ENCODE measurements around the gene NR3C2.

NR3C2 gene

GRCh38 chr4:148315049-148315448 lies 127.2 kb downstream of the NR3C2 start:
- DNase-seq = no peak

- no peak for DNase-seq
These were observed 129.2 kb downstream of the NR3C2 start for GRCh38 chr4:148312956-148313490.

- no peak for DNase-seq
These were observed 130.7 kb downstream of the NR3C2 start for GRCh38 chr4:148311526-148311925.

GRCh38 chr4:148310756-148311155 lies 131.5 kb downstream of the NR3C2 start:
- DNase-seq = no peak

GRCh38 chr4:148305751-148306150 lies 136.5 kb downstream of the NR3C2 start:
- no peak for DNase-seq

- no peak for DNase-seq
These were observed 139.8 kb downstream of the NR3C2 start for GRCh38 chr4:148302416-148302815.

GRCh38 chr4:148300877-148301276 lies 141.3 kb downstream of the NR3C2 start:
- no peak for DNase-seq

GRCh38 chr4:148299337-148299736 lies 142.9 kb downstream of the NR3C2 start:
- DNase-seq = no peak

- DNase-seq = no peak
These were observed 145.7 kb downstream of the NR3C2 start for GRCh38 chr4:148296498-148296897.

GRCh38 chr4:148295642-148296041 lies 146.6 kb downstream of the NR3C2 start:
- DNase-seq = no peak

GRCh38 chr4:148293571-148293970 lies 148.6 kb downstream of the NR3C2 start:
- DNase-seq = no peak

- DNase-seq = no peak
These were observed 149.5 kb downstream of the NR3C2 start for GRCh38 chr4:148292686-148293085.

GRCh38 chr4:148289740-148290139 lies 152.5 kb downstream of the NR3C2 start:
- DNase-seq = no peak

GRCh38 chr4:148288448-148288847 lies 153.8 kb downstream of the NR3C2 start:
- no peak for DNase-seq

GRCh38 chr4:148287111-148287510 lies 155.1 kb downstream of the NR3C2 start:
- DNase-seq = no peak

GRCh38 chr4:148286012-148286411 lies 156.2 kb downstream of the NR3C2 start:
- DNase-seq = no peak

- no peak for DNase-seq
These were observed 158.5 kb downstream of the NR3C2 start for GRCh38 chr4:148283665-148284064.

- DNase-seq = no peak
These were observed 163.9 kb downstream of the NR3C2 start for GRCh38 chr4:148278310-148278709.

- no peak for DNase-seq
These were observed 166.9 kb downstream of the NR3C2 start for GRCh38 chr4:148275266-148275665.

GRCh38 chr4:148273501-148273986 lies 168.7 kb downstream of the NR3C2 start:
- DNase-seq = no peak

GRCh38 chr4:148271166-148271565 lies 171.0 kb downstream of the NR3C2 start:
- no peak for DNase-seq

- DNase-seq = no peak
These were observed 171.6 kb downstream of the NR3C2 start for GRCh38 chr4:148270630-148271029.

- DNase-seq = no peak
These were observed 173.4 kb downstream of the NR3C2 start for GRCh38 chr4:148268835-148269234.

- DNase-seq = no peak
These were observed 175.3 kb downstream of the NR3C2 start for GRCh38 chr4:148266921-148267320.

Measured in anterior cingulate cortex (tissue), 58 donors.